ENCODE results near the gene PLAC9.

PLAC9 gene

GRCh38 chr10:80186364-80187012 lies 54.0 kb downstream of the PLAC9 start:
- DNase-seq = no peak

DNA sequence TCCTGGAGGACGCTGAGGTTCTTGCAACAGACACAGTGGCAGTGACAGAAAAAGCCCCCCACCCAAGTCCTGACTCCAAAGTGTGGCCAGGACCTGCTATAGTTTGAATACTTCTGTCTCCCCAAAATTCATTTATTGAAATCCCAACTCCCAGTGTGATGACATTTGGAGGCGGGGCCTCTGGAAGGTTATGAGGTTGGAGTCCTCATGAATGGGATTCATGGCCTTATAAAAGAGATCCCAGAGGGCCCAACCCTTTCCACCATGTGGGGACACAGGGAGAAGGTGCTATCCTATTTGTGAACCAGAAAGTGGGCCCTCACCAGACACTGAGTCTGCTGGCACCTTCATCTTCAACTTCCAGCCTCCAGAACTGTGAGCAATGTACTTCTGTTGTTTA lies 54.5 kb downstream of the PLAC9 start:
- DNase-seq = no peak

- DNase-seq = peak; percentile 77
These were observed 55.2 kb downstream of the PLAC9 start for GRCh38 chr10:80187465-80188409.

DNA sequence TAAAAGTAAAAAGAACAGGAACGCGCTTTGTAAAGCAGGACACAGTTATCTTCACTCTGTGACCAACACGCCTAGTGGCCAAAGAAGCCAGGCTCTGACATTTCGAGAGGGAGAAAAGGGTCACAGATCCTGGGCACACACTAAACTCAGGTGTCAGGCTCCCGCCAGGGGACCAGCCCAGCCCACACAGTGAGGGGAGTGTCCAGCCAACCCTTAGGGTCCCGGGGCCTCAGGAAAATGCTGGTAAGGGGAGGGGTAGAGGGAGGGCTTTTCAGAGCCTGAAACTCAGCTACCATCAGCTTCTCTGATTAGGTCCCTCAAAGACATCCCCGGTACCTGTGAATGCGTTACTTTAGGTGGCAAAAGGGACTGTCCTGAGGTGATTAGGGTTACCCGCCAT lies 56.2 kb downstream of the PLAC9 start:
- no peak for DNase-seq

GRCh38 chr10:80191589-80192270 lies 59.2 kb downstream of the PLAC9 start:
- no peak for DNase-seq

GRCh38 chr10:80192553-80192952 lies 60.0 kb downstream of the PLAC9 start:
- no peak for DNase-seq

- DNase-seq = no peak
These were observed 62.0 kb downstream of the PLAC9 start for GRCh38 chr10:80194373-80195045.
